HG03135 (cell line): ENCODE measurements around the gene HAUS8.
A peak's percentile ranks its signal among the peaks of the same experiment; 100 is the strongest.

ENCODE experiments used
- ATAC-seq: cut with Tn5 transposase; IDR thresholded peaks from one replicate; pipeline ENCODE4 v1.9.1; 2021; ENCODE audit warnings: mild to moderate bottlenecking, moderate library complexity; ENCODE audit not compliant: unreplicated experiment

Gene HAUS8

GRCh38 chr19:17076543-17076991 lies 1.3 kb upstream of the HAUS8 start:
- ATAC-seq = no peak

- no peak for ATAC-seq
Measured at GRCh38 chr19:17075864-17076542, 751 bp upstream of the HAUS8 start.

GRCh38 chr19:17074634-17075034 lies 618 bp downstream of the HAUS8 start:
- peak; percentile 7 for ATAC-seq

GRCh38 chr19:17073869-17074633 lies 1.2 kb downstream of the HAUS8 start:
- peak; percentile 12 for ATAC-seq

GRCh38 chr19:17070912-17071311 lies 4.3 kb downstream of the HAUS8 start:
- no peak for ATAC-seq

GRCh38 chr19:17070421-17070820 lies 4.8 kb downstream of the HAUS8 start:
- no peak for ATAC-seq

- ATAC-seq = no peak
Measured at GRCh38 chr19:17069193-17069592, 6.1 kb downstream of the HAUS8 start.

GRCh38 chr19:17063428-17063827 lies 11.8 kb downstream of the HAUS8 start:
- ATAC-seq = no peak

- ATAC-seq = no peak
Measured at GRCh38 chr19:17061691-17062090, 13.6 kb downstream of the HAUS8 start.

GRCh38 chr19:17061205-17061604 lies 14.0 kb downstream of the HAUS8 start:
- no peak for ATAC-seq

- no peak for ATAC-seq
Measured at GRCh38 chr19:17060802-17061201, 14.4 kb downstream of the HAUS8 start.

- ATAC-seq = no peak
Measured at GRCh38 chr19:17058236-17058635, 17.0 kb downstream of the HAUS8 start.

GRCh38 chr19:17055636-17056035 lies 19.6 kb downstream of the HAUS8 start:
- no peak for ATAC-seq

- ATAC-seq = no peak
Measured at GRCh38 chr19:17054746-17055145, 20.5 kb downstream of the HAUS8 start.

- no peak for ATAC-seq
Measured at GRCh38 chr19:17052439-17052838, 22.8 kb downstream of the HAUS8 start.

- no peak for ATAC-seq
Measured at GRCh38 chr19:17049711-17050280, 25.5 kb downstream of the HAUS8 start.

- ATAC-seq = no peak
Measured at GRCh38 chr19:17048885-17049453, 26.3 kb downstream of the HAUS8 start.

- no peak for ATAC-seq
Measured at GRCh38 chr19:17045907-17046502, 29.2 kb downstream of the HAUS8 start.

GRCh38 chr19:17043744-17044143 lies 31.5 kb downstream of the HAUS8 start:
- ATAC-seq = no peak

- no peak for ATAC-seq
Measured at GRCh38 chr19:17041976-17042375, 33.3 kb downstream of the HAUS8 start.

- no peak for ATAC-seq
Measured at GRCh38 chr19:17037966-17038500, 37.2 kb downstream of the HAUS8 start.
